Uterus (tissue), 2 donors: Measurements from ENCODE around the gene CAV2.

ENCODE experiments used
- POLR2A ChIP-seq, 2 donors: fragments of 450-650 bp; IDR thresholded peaks; one replicate each; pipeline ENCODE4 v1.6.1; 2016; ENCODE audit warnings: antibody characterized with exemption in 2 of 2, mild to moderate bottlenecking in 1 of 2, moderate library complexity in 1 of 2
- TF ChIP-seq, protein P1 (sequence below), 4 experiments: fragments of 200-600 bp in 2 of 4; fragments of 450-650 bp in 2 of 4; sonication (generic) in 2 of 4; IDR thresholded peaks; one replicate each; pipeline ENCODE4 v1.5.1; 2016 to 2019; ENCODE audit warnings: antibody characterized with exemption in 4 of 4, mild to moderate bottlenecking in 2 of 4, moderate library complexity in 1 of 4

DNA sequence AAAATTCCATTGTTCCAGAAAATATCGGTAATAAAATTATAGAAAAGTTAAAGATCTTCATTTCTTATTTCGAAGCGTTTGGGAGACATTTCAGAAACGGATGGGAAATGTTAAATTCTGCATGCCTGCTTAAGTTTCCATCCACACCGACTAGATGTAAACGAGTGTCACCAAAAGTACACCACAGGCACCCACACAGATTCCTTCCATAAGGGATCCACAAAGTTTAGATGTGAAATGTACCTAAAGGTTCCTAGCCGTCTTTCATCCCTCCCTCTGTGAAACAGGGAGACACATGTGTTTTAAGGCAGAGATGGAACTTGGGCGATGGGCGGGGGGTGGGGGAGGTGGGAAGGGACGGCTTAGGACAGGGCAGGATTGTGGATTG is 24.7 kb downstream of the CAV2 start:
- TF ChIP-seq, protein P1, sequence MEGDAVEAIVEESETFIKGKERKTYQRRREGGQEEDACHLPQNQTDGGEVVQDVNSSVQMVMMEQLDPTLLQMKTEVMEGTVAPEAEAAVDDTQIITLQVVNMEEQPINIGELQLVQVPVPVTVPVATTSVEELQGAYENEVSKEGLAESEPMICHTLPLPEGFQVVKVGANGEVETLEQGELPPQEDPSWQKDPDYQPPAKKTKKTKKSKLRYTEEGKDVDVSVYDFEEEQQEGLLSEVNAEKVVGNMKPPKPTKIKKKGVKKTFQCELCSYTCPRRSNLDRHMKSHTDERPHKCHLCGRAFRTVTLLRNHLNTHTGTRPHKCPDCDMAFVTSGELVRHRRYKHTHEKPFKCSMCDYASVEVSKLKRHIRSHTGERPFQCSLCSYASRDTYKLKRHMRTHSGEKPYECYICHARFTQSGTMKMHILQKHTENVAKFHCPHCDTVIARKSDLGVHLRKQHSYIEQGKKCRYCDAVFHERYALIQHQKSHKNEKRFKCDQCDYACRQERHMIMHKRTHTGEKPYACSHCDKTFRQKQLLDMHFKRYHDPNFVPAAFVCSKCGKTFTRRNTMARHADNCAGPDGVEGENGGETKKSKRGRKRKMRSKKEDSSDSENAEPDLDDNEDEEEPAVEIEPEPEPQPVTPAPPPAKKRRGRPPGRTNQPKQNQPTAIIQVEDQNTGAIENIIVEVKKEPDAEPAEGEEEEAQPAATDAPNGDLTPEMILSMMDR (IDR thresholded peaks at IDR 0.05) = no peak
- no peak for TF ChIP-seq POLR2A (IDR thresholded peaks at IDR 0.05)
